Neural cell (in vitro differentiated cells): ENCODE data around the gene DAPK2.

Experiments
- EP300 ChIP-seq: fragments of 450-650 bp; conservative IDR thresholded peaks from 2 replicates; pipeline ENCODE4 v1.6.1; 2014; ENCODE audit warnings: antibody characterized with exemption, mild to moderate bottlenecking, moderate library complexity; ENCODE audit not compliant: poor library complexity, severe bottlenecking
- EZH2 ChIP-seq: fragments of 200-600, 300-800 bp; shearing (Covaris generic), sonication (generic); IDR thresholded peaks from 2 replicates; pipeline ENCODE4 v1.6.1; 2014; ENCODE audit warnings: antibody characterized with exemption, low read length, borderline replicate concordance, mild to moderate bottlenecking; ENCODE audit not compliant: insufficient read depth, poor library complexity, severe bottlenecking
- RAD21 ChIP-seq: fragments of 450-650 bp; conservative IDR thresholded peaks from 2 replicates; pipeline ENCODE4 v1.6.1; 2014; ENCODE audit warnings: antibody characterized with exemption, mild to moderate bottlenecking, moderate library complexity
- SMC3 ChIP-seq: fragments of 450-650 bp; conservative IDR thresholded peaks from 2 replicates; pipeline ENCODE4 v1.6.1; 2014; ENCODE audit warnings: antibody characterized with exemption, mild to moderate bottlenecking, moderate library complexity; ENCODE audit not compliant: poor library complexity
- TAF1 ChIP-seq: IDR thresholded peaks from 2 replicates; pipeline ENCODE4 v1.6.1; 2012; ENCODE audit warnings: low read depth
- TF ChIP-seq, protein P1 (sequence below): fragments of 450-650 bp; IDR thresholded peaks from 2 replicates; pipeline ENCODE4 v1.5.1; 2014; ENCODE audit warnings: antibody characterized with exemption, mild to moderate bottlenecking, moderate library complexity; ENCODE audit not compliant: poor library complexity, severe bottlenecking
- TF ChIP-seq, protein P2 (sequence below): IDR thresholded peaks from 2 replicates; pipeline ENCODE4 v1.6.1; 2012; ENCODE audit warnings: borderline replicate concordance

GRCh38 chr15:64037966-64038365, 8.3 kb downstream of the DAPK2 start:
- TF ChIP-seq EZH2 (no peak), TAF1 (no peak), SMC3 (no peak), RAD21 (no peak), EP300 (no peak)
- TF ChIP-seq, protein P1, sequence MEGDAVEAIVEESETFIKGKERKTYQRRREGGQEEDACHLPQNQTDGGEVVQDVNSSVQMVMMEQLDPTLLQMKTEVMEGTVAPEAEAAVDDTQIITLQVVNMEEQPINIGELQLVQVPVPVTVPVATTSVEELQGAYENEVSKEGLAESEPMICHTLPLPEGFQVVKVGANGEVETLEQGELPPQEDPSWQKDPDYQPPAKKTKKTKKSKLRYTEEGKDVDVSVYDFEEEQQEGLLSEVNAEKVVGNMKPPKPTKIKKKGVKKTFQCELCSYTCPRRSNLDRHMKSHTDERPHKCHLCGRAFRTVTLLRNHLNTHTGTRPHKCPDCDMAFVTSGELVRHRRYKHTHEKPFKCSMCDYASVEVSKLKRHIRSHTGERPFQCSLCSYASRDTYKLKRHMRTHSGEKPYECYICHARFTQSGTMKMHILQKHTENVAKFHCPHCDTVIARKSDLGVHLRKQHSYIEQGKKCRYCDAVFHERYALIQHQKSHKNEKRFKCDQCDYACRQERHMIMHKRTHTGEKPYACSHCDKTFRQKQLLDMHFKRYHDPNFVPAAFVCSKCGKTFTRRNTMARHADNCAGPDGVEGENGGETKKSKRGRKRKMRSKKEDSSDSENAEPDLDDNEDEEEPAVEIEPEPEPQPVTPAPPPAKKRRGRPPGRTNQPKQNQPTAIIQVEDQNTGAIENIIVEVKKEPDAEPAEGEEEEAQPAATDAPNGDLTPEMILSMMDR, result no peak
- TF ChIP-seq, protein P2, sequence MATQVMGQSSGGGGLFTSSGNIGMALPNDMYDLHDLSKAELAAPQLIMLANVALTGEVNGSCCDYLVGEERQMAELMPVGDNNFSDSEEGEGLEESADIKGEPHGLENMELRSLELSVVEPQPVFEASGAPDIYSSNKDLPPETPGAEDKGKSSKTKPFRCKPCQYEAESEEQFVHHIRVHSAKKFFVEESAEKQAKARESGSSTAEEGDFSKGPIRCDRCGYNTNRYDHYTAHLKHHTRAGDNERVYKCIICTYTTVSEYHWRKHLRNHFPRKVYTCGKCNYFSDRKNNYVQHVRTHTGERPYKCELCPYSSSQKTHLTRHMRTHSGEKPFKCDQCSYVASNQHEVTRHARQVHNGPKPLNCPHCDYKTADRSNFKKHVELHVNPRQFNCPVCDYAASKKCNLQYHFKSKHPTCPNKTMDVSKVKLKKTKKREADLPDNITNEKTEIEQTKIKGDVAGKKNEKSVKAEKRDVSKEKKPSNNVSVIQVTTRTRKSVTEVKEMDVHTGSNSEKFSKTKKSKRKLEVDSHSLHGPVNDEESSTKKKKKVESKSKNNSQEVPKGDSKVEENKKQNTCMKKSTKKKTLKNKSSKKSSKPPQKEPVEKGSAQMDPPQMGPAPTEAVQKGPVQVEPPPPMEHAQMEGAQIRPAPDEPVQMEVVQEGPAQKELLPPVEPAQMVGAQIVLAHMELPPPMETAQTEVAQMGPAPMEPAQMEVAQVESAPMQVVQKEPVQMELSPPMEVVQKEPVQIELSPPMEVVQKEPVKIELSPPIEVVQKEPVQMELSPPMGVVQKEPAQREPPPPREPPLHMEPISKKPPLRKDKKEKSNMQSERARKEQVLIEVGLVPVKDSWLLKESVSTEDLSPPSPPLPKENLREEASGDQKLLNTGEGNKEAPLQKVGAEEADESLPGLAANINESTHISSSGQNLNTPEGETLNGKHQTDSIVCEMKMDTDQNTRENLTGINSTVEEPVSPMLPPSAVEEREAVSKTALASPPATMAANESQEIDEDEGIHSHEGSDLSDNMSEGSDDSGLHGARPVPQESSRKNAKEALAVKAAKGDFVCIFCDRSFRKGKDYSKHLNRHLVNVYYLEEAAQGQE, result no peak
